ENCODE data around the gene TNFAIP3. TPM values are rescaled to one million over a fixed set of nuclear protein-coding genes. Genes with fewer than 3 reads are reported as not detected.

The TNFAIP3 gene
- total and polyA plus RNA-seq, 2 of the 8 experiments (the other 6 are each of a cell fraction or from before 2014, with no cell fraction given) = 1.6 to 2.0 TPM

GRCh38 chr6:137821491-137821890 is 45.6 kb upstream of the TNFAIP3 start:
- ChIA-PET CTCF (ENCODE audit: partially characterized antibody) (no interaction called here), POLR2A (ENCODE audit: partially characterized antibody) (no interaction called here)
- Histone ChIP-seq H2BK5ac (ENCODE audit: low read depth, low read length) (no peak overlapping the region), H3K4me2 (ENCODE audit: insufficient read depth in 1 of 2, low read depth in 2 of 2, low read length in 2 of 2) (no peak overlapping the region), H3K79me1 (ENCODE audit: low read depth, low read length) (no peaks in the 10 kb centered on the region), H3K79me2 (ENCODE audit: control insufficient read depth in 1 of 2, insufficient read depth in 2 of 2, low read length in 2 of 2) (no peaks in the 10 kb centered on the region), H4K20me1 (replicated peaks in 1 of 2; ENCODE audit: control insufficient read depth in 1 of 2, insufficient read depth in 2 of 2, low read length in 2 of 2) (no peaks in the 10 kb centered on the region), H2BK20ac (ENCODE audit: low read length) (no peak overlapping the region), H2BK12ac (ENCODE audit: low read depth, low read length) (no peak overlapping the region), H3K23me2 (ENCODE audit: low read depth, low read length) (no peaks in the 10 kb centered on the region), H2AFZ (ENCODE audit: low read length) (no peak overlapping the region), H3K56ac (replicated peaks; ENCODE audit: insufficient read length, low read depth, low read length) (no peak overlapping the region), H2BK120ac (replicated peaks; ENCODE audit: low read depth, low read length) (no peak overlapping the region), H3K9me3 (ENCODE audit: insufficient read depth in 2 of 2, low read depth in 1 of 2, low read length in 1 of 2) (no peaks in the 10 kb centered on the region), H4K91ac (replicated peaks; ENCODE audit: insufficient read length, low read length) (no peak overlapping the region), H3K4me3 (ENCODE audit: extremely low read depth in 1 of 4, insufficient read depth in 2 of 4, low read depth in 3 of 4, low read length in 4 of 4) (no peak overlapping the region), H3K14ac (ENCODE audit: insufficient read length) (no peak overlapping the region), H2BK15ac (ENCODE audit: low read length) (no peak overlapping the region), H3K9ac (replicated peaks in 1 of 4; ENCODE audit: extremely low read depth in 1 of 4, low read depth in 3 of 4, low read length in 3 of 4) (no peak overlapping the region), H3K4me1 (replicated peaks in 1 of 4; ENCODE audit: control insufficient read depth in 3 of 4, insufficient read depth in 4 of 4, low read length in 3 of 4) (no peaks in the 10 kb centered on the region), H2AK5ac (ENCODE audit: low read depth, low read length) (no peak overlapping the region), H3K23ac (ENCODE audit: insufficient read length) (no peak overlapping the region), H3K27ac (ENCODE audit: low read depth, low read length) (no peak overlapping the region), H3K36me3 (ENCODE audit: control insufficient read depth in 2 of 4, insufficient read depth in 4 of 4, low read length in 3 of 4) (no peaks in the 10 kb centered on the region), H4K8ac (ENCODE audit: extremely low read depth, insufficient read depth, low read length) (no peak overlapping the region), H3K18ac (ENCODE audit: extremely low read depth, low read length) (no peak overlapping the region), H4K5ac (ENCODE audit: insufficient read length, low read depth, low read length) (no peak overlapping the region), H3K27me3 (replicated peaks in 1 of 4; ENCODE audit: control insufficient read depth in 3 of 4, extremely low read depth in 1 of 4, insufficient read depth in 3 of 4, low read length in 3 of 4) (no peaks in the 10 kb centered on the region), H3K4ac (replicated peaks; ENCODE audit: insufficient read length, low read depth, low read length) (no peak overlapping the region)
- 62% methylated on average over 3 of the region's 3 CpGs; no CpG with 5 or more reads in 1 of the 2 experiments for WGBS, 2 experiments (ENCODE audit: extremely low coverage in 1 of 2, insufficient coverage in 1 of 2, insufficient read length in 1 of 2, insufficient replicate concordance in 2 of 2, low coverage in 1 of 2, low lambda C conversion rate in 2 of 2, missing lambda C conversion rate in 1 of 2)
- TF ChIP-seq NRF1 (IDR thresholded peaks at IDR 0.05; ENCODE audit: low read depth, low read length) (no peak), YY1 (IDR thresholded peaks at IDR 0.05; ENCODE audit: low read depth, low read length) (no peak)
- DNase-seq (ENCODE audit: low read depth in 1 of 2, low spot score in 2 of 2) = no peak
- FAIRE-seq = no peak
